ENCODE measurements around the gene NID2.

Gene NID2

DNA sequence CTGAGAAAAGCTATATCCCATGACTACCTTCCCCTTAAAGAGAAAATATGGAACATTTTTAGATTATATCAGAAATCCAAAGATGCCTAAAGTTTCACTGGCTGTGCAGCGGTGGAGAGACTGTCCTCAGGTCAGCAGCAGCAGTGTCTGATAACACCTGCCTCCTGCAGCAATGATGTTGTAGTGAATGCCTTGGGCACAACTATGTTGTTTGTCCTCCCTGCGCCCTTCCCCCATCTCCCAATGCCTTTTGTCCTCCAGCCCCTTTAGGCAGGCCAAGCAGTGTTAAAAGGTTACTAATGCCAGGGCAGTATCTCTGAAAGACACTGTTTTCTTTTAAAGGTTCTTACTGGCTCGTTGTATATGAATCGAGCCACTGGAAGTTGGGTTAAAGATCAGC, 66.3 kb downstream of the NID2 start:
- TF ChIP-seq, protein P1, sequence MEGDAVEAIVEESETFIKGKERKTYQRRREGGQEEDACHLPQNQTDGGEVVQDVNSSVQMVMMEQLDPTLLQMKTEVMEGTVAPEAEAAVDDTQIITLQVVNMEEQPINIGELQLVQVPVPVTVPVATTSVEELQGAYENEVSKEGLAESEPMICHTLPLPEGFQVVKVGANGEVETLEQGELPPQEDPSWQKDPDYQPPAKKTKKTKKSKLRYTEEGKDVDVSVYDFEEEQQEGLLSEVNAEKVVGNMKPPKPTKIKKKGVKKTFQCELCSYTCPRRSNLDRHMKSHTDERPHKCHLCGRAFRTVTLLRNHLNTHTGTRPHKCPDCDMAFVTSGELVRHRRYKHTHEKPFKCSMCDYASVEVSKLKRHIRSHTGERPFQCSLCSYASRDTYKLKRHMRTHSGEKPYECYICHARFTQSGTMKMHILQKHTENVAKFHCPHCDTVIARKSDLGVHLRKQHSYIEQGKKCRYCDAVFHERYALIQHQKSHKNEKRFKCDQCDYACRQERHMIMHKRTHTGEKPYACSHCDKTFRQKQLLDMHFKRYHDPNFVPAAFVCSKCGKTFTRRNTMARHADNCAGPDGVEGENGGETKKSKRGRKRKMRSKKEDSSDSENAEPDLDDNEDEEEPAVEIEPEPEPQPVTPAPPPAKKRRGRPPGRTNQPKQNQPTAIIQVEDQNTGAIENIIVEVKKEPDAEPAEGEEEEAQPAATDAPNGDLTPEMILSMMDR (IDR thresholded peaks at IDR 0.05; ENCODE audit: insufficient read depth, missing control alignments) = no peak
- DNase-seq (ENCODE audit: insufficient read length, low spot score) = no peak
- FAIRE-seq = no peak

DNA sequence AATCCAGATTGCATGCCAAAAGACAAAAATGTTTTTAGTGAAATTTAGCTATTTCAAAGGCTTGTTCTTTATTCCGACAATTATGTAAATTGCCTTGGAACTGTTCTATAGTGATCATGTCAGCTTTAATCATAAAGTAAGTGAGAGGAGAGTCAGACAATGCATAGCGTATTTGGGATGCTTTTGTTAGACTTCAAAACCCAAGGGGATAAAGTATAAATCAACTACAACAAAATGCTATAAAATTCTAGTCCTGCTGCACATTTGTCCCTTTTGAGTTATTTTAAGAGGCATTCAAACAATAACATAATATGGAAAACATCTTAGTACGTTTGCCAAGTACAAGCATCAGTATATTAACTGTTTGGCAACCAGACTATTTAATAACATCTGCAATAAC, 68.2 kb downstream of the NID2 start:
- TF ChIP-seq, protein P1 (IDR thresholded peaks at IDR 0.05; ENCODE audit: insufficient read depth, missing control alignments) = no peak
- no peak for DNase-seq (ENCODE audit: insufficient read length, low spot score)
- no peak for FAIRE-seq

DNA sequence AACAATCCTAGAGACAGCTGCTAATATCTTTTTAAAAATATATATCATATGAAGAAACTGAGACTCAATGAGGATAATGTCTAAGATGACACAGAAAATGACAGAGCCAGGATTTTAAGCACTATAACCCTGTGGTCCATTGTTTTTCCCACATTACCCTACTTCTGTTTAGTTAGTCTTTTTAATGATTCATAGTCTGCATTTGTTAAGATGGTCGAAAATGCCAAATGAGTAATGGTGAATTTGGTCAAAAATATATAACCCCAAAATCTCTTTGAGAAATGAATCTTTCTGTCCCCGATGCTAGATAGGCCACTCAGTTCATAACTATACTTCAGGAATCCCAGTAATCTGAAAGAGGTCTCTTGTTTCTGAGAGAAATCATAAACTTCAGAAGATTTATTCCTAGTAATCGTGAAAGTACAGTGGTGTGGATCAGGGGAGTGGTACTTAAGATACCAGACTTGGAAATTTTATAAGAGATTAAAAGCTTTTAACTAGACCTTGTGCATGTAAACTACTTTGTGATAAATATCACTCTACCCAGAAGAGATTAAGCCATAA, 68.8 kb downstream of the NID2 start:
- FAIRE-seq (no peak), DNase-seq (ENCODE audit: insufficient read length, low spot score) (no peak)
- TF ChIP-seq, protein P1 (IDR thresholded peaks at IDR 0.05; ENCODE audit: insufficient read depth, missing control alignments) = no peak

DNA sequence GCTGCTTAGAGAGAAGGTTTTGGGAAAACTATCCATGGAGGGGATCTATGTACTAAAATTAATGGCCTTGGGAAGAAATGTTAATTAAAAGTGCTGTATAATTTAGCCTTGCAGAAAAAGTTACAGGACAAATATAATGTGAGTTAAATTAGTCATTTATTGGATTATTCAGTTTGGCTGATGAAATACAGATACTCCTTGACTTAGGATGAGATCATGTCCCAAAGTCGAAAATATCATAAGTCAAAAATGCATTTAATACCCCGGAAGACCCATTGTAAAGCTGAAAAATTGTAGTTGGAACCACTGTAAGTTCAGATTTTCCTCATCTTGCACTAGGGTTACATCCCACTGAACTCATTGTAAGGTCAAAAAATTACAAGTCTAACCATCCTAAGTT, 69.8 kb downstream of the NID2 start:
- FAIRE-seq (no peak), DNase-seq (ENCODE audit: insufficient read length, low spot score) (no peak)
- TF ChIP-seq, protein P1 (IDR thresholded peaks at IDR 0.05; ENCODE audit: insufficient read depth, missing control alignments) = no peak

DNA sequence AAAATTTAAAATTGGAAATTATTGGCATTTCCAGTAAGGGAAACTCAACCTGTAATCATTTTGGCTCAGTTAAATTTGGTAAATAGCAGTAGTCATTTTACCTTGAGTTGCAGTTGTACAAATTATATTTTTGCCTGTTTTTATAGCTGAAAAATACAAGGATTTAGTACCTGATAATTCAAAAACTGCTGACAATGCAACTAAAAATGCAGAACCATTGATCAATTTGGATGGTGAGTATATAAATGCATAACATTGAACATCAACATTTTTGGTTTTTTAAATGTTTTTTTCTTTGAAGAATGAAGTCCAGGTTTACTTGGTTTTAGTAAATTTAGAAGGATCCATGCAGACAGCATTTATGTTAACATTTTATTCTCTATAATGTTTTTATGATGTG, 70.5 kb downstream of the NID2 start:
- DNase-seq (ENCODE audit: insufficient read length, low spot score) (no peak), FAIRE-seq (no peak)
- TF ChIP-seq, protein P1 (IDR thresholded peaks at IDR 0.05; ENCODE audit: insufficient read depth, missing control alignments) = no peak

DNA sequence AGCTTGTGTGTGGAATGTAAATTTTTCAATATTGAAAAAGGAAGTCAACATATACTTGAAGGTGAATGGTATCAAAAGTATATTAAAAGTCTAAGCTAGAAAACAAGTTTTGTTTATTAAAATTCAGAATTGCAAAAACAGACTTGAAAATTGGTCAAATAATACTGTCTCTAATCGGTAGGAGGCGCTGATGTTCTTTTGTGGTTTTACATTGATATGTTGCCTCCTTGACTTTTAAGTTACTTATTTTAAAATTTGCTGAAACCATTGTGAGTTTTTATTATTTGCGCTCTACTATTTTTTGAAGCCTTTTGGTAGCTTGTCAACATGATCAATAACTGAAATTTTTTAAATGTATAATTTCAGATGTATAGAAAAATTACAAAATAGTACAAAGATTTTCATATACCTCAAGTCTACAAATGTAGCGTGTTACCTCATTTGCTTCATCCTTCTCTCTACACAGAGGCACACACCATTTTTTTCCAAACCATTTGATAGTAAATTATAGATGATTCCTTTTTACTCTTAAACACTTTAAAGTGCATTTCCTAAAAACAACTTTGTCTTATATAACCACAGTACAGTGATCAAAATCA, 72.6 kb downstream of the NID2 start:
- TF ChIP-seq, protein P1 (IDR thresholded peaks at IDR 0.05; ENCODE audit: insufficient read depth, missing control alignments) = peak; percentile 75
- FAIRE-seq (no peak), DNase-seq (ENCODE audit: insufficient read length, low spot score) (no peak)

DNA sequence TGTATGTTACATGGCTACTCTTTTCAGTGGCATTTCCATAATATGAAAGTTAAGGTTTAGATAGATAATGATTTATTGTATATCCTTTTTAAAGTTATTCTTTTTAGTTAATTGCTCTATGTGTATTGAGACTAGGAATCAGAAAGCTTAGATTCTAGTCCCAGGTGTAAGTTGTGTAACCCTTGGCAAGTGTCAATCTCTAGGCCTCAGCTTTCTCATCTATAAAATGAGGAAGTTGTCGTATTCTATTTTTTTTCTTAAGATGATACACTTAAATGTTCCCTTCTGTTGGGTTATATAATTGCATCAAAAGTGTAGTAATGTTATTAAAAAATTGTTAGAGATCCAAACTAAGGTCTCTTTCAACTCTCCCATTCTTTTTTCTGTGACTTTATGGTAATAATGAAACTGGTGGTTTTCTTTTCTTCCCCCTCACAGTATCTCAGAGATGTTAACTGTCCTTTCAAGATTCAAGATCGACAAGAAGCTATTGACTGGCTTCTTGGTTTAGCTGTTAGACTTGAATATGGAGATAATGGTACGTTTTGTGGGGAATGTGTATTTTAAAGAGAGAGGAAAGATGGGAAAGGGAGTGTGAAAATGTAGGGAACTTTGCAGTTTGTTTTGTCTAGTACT, 75.5 kb downstream of the NID2 start:
- DNase-seq (ENCODE audit: insufficient read length, low spot score) = no peak
- FAIRE-seq = no peak
- TF ChIP-seq, protein P1 (IDR thresholded peaks at IDR 0.05; ENCODE audit: insufficient read depth, missing control alignments) = no peak

Data from D721Med (cell line).